ENCODE measurements around the gene FOXB2. TPM values are rescaled to one million over a fixed set of nuclear protein-coding genes. Genes with fewer than 3 reads are reported as not detected.

Gene FOXB2
- total and polyA plus RNA-seq, 10 donors, result not detected

DNA sequence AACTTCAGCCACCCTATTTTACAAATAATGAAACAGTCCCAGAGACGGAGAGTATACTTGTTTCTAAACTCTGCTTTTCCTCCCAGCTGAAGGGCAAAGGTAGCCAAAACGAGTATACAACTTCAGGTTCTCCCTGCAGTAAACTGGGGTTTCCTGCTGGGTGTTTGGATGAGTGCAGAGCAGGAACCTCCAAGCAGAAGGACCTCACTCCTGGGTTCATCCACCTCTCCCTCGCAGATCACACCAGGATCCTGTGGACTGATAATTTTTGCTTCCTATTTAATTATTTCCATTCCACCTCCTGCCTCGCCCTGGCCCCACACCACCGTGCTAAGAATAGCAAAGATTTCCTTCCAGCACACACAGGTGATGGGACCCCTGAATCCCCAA lies 2.0 kb upstream of the FOXB2 start:
- 2 to 10% (median 5%) methylated on average over 5 of the region's 5 CpGs for WGBS, 5 donors
- peaks cover 11 to 90% (median 68%) of the 10 kb centered on the region in 6 donors for H3K4me1 ChIP-seq

DNA sequence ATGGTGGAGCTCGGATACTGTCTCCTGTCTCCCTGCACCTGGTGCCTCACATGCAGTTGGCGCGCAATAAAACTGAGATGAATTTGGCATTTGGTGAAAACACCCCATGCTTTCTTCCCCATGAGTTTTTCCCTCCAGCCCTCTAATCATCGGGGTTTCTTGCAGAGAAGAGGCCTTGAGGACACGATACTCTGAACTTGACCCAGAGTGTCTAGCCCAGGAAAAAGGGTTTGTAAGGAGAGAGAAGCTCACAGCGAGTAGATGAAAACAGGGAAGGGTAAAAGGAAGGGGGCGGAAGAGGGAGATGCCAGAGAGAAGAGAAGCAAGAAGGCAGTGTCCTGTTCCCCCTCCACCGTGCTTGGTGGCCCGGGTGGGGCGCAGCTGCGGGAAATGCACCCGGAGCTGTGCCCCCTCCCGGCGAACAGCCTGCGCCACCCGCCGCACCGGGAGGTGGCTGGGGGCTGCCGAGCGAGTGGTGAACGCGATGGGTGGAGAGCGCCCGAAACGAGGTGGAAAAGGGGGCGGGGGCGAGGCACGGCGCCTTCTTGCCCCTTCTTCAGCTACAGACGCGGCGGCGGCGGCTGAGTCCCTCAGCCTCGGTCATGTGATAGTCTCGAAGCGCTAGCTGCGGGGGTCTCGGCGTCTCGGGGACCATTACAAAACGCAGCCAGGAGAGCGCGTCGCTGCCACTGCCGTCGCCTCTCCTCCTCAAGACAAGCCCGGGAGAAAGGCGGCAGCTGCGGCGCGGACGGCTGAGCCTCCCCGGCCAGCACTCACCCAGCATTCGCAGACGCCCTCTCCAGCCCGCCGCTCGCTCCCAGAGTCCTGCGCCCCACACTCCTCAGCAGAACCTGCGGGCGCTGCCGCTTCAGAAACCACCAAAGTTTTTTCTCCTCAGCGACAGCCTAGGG lies 1.1 kb upstream of the FOXB2 start:
- DNase-seq, result no peak
- Histone ChIP-seq H3K27me3 (replicated peaks in 1 of 7) (peaks cover 16 to 100% (median 100%) of the 10 kb centered on the region in 7 donors), H3K27ac (no peak overlapping the region), H3K9me3 (peaks cover 0 to 4% (median 0%) of the 10 kb centered on the region in 8 donors), H3K36me3 (no peaks in the 10 kb centered on the region), H3K4me3 (peak overlapping the region in 2 of 8 donors; percentile 10 to 36), H3K4me1 (peaks cover 11 to 95% (median 65%) of the 10 kb centered on the region in 6 donors)
- WGBS, 5 donors, result 2 to 5% (median 3%) methylated on average over 35 to 64 of the region's 64 CpGs
- no peak for TF ChIP-seq POLR2A (IDR thresholded peaks at IDR 0.05)
- no peak for TF ChIP-seq POLR2AphosphoS5 (IDR thresholded peaks at IDR 0.05)
- TF ChIP-seq, protein P1, sequence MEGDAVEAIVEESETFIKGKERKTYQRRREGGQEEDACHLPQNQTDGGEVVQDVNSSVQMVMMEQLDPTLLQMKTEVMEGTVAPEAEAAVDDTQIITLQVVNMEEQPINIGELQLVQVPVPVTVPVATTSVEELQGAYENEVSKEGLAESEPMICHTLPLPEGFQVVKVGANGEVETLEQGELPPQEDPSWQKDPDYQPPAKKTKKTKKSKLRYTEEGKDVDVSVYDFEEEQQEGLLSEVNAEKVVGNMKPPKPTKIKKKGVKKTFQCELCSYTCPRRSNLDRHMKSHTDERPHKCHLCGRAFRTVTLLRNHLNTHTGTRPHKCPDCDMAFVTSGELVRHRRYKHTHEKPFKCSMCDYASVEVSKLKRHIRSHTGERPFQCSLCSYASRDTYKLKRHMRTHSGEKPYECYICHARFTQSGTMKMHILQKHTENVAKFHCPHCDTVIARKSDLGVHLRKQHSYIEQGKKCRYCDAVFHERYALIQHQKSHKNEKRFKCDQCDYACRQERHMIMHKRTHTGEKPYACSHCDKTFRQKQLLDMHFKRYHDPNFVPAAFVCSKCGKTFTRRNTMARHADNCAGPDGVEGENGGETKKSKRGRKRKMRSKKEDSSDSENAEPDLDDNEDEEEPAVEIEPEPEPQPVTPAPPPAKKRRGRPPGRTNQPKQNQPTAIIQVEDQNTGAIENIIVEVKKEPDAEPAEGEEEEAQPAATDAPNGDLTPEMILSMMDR (IDR thresholded peaks at IDR 0.05 in 8 of 11, conservative IDR thresholded peaks at IDR 0.05 in 3 of 11), result no peak
- intact Hi-C loops (cut with DNase I; ENCODE audit: low total_unique reads), result no loop called here

More for the DNA sequence above, 2.0 kb upstream of the FOXB2 start:
- intact Hi-C loops (cut with DNase I; ENCODE audit: low total_unique reads), result no loop called here
- Histone ChIP-seq H3K27ac (no peak overlapping the region), H3K4me3 (no peak overlapping the region), H3K36me3 (no peaks in the 10 kb centered on the region), H3K27me3 (replicated peaks in 1 of 7) (peaks cover 16 to 100% (median 100%) of the 10 kb centered on the region in 7 donors), H3K9me3 (peaks cover 0 to 4% (median 0%) of the 10 kb centered on the region in 8 donors)
- TF ChIP-seq POLR2A (IDR thresholded peaks at IDR 0.05) (no peak), POLR2AphosphoS5 (IDR thresholded peaks at IDR 0.05) (no peak)
- TF ChIP-seq, protein P1 (IDR thresholded peaks at IDR 0.05 in 8 of 11, conservative IDR thresholded peaks at IDR 0.05 in 3 of 11), result no peak
- DNase-seq, result no peak

DNA sequence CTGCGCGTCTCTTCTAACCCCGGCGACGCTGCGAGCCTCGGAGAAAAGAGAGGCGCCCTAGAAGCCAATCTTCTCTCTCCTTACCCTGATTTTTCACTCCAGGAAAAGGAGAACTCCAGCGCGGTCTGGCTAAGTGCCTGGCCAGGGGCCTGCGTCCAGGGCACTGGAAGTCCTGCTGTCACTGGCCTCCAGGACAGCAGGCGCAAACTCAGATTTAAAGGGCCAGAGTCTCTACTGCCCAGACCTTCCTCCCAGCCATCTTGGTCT lies 553 bp upstream of the FOXB2 start:
- no peak overlapping the region for H3K27ac ChIP-seq
- H3K4me1 ChIP-seq, result peaks cover 11 to 89% (median 63%) of the 10 kb centered on the region in 6 donors
- peaks cover 14 to 100% (median 100%) of the 10 kb centered on the region in 7 donors for H3K27me3 ChIP-seq (replicated peaks in 1 of 7)
- intact Hi-C loops (cut with DNase I; ENCODE audit: low total_unique reads), result no loop called here
- H3K9me3 ChIP-seq, result peaks cover 0 to 4% (median 0%) of the 10 kb centered on the region in 8 donors
- H3K4me3 ChIP-seq, result peak overlapping the region in 2 of 8 donors; percentile 10 to 36
- 1 to 34% (median 6%) methylated on average over 8 to 12 of the region's 12 CpGs for WGBS, 5 donors
- TF ChIP-seq POLR2A (IDR thresholded peaks at IDR 0.05), result no peak
- no peak for TF ChIP-seq POLR2AphosphoS5 (IDR thresholded peaks at IDR 0.05)
- TF ChIP-seq, protein P1 (IDR thresholded peaks at IDR 0.05 in 8 of 11, conservative IDR thresholded peaks at IDR 0.05 in 3 of 11), result no peak
- no peak for DNase-seq
- no peaks in the 10 kb centered on the region for H3K36me3 ChIP-seq

DNA sequence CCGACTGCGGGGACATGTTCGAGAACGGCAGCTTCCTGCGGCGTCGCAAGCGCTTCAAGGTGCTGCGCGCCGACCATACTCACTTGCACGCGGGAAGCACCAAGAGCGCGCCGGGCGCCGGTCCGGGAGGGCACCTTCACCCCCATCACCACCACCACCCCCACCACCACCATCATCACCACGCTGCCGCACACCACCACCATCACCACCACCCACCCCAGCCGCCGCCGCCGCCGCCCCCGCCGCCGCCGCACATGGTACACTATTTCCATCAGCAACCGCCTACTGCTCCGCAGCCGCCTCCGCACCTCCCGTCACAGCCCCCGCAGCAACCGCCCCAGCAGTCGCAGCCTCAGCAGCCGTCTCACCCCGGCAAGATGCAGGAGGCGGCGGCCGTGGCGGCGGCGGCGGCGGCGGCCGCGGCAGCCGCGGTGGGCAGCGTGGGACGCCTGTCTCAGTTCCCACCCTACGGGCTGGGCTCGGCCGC lies 514 bp downstream of the FOXB2 start:
- Histone ChIP-seq H3K27me3 (replicated peaks in 1 of 7) (peaks cover 11 to 100% (median 97%) of the 10 kb centered on the region in 7 donors), H3K36me3 (no peaks in the 10 kb centered on the region), H3K27ac (no peak overlapping the region), H3K4me1 (peaks cover 11 to 80% (median 53%) of the 10 kb centered on the region in 6 donors), H3K9me3 (peaks cover 0 to 4% (median 0%) of the 10 kb centered on the region in 8 donors), H3K4me3 (peak overlapping the region in 3 of 8 donors; percentile 17 to 58 (median 22))
- 0 to 5% (median 3%) methylated on average over 2 to 58 of the region's 58 CpGs for WGBS, 5 donors
- TF ChIP-seq POLR2A (IDR thresholded peaks at IDR 0.05), result no peak
- DNase-seq, result no peak
- intact Hi-C loops (cut with DNase I; ENCODE audit: low total_unique reads), result no loop called here

Measured in spleen (tissue), 11 donors.